ENCODE measurements around the gene NMRK2.
"Not testable (repeated sequence)": the region's sequence is repeated elsewhere in the genome, so short reads cannot be mapped to it uniquely, and the experiment has no call there.

The NMRK2 gene

DNA sequence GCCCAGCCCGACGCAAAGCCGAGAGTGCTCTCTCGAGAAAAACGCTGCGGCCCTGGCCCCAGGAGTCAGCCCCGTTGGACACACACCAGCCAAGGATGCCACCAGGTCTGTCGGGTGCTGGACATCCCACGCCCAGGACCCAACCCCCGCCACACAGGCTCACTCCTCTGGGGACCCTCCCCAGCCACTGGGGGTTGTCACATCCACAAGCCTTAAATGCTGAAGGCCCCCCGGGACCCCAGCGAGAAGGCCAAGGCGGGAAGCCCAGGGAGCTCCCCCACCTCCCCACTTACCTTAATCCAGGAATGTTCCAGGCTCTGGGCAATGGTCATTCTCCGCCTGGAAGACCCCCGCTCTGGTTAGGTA, 26.9 kb downstream of the NMRK2 start:
- in situ Hi-C loops (cut with MboI; ENCODE audit: low pct_unique_long_range_greater_than_20kb, low sequenced_read_pairs) = no loop called here
- DNase-seq = no peak

DNA sequence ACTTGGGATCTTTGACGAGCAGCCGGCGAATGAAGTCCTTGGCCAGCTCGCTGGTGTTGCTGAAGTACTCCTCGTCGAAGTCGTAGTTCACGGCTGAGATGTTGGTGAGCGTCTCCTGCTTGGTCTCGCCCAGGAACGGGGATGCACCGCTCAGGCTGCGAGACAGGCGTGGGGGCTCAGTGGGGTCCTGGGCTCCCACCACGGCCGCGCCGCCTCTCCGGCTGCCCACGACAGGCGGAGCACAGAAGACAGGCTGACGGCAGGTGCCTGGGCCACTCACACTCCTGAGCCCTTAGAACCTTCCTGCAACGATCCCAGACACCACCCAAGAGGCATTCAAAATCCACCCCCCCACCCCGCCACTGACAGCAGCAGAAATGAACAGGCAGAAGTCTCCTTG, 28.1 kb downstream of the NMRK2 start:
- DNase-seq = no peak
- in situ Hi-C loops (cut with MboI; ENCODE audit: low pct_unique_long_range_greater_than_20kb, low sequenced_read_pairs) = no loop called here

GRCh38 chr19:3963458-3964255, 30.8 kb downstream of the NMRK2 start:
- in situ Hi-C loops (cut with MboI; ENCODE audit: low pct_unique_long_range_greater_than_20kb, low sequenced_read_pairs) = no loop called here
- DNase-seq = no peak

DNA sequence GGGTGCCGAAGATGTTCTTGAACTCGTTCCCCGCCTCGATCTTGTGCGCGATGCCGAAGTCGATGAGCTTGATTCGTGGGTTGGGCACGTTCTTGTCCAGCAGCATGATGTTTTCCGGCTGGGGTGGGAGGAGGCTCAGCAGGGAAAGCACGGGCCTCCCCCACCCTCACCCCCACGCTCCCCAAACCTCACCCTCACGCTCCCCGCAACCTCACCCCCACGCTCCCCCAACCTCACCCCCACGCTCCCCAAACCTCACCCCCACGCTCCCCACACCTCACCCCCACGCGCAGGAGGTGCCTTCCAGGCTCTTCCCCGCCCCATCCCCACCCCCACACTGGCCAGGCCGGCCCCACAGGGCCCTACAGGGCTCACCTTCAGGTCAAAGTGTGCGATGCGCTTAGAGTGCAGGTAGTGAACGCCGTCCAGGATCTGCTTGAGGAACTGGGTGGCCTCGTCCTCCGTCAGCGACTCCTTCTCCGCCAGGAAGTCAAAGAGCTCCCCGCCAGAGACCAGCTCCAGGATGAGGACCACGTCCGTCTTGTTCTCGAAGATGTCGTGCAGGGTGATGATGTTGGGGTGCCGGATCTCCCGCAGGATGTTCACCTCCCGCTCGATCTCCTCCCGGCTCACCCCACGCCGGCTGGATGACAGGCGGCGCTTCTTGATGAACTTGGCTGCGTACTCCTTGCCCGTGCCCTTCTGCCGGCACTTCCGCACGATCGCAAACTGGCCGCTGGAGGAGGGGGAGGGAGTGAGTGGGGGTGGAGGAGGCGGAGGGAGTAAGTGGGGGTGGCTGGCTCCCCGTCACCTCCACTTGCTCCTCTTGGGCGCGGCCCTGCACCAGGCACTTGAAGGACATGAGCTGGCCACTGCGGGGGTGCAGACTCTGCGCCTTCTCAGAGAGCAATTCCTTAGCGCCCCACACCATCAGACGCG, 31.7 kb downstream of the NMRK2 start:
- in situ Hi-C loops (cut with MboI; ENCODE audit: low pct_unique_long_range_greater_than_20kb, low sequenced_read_pairs) = no loop called here
- no peak for DNase-seq

DNA sequence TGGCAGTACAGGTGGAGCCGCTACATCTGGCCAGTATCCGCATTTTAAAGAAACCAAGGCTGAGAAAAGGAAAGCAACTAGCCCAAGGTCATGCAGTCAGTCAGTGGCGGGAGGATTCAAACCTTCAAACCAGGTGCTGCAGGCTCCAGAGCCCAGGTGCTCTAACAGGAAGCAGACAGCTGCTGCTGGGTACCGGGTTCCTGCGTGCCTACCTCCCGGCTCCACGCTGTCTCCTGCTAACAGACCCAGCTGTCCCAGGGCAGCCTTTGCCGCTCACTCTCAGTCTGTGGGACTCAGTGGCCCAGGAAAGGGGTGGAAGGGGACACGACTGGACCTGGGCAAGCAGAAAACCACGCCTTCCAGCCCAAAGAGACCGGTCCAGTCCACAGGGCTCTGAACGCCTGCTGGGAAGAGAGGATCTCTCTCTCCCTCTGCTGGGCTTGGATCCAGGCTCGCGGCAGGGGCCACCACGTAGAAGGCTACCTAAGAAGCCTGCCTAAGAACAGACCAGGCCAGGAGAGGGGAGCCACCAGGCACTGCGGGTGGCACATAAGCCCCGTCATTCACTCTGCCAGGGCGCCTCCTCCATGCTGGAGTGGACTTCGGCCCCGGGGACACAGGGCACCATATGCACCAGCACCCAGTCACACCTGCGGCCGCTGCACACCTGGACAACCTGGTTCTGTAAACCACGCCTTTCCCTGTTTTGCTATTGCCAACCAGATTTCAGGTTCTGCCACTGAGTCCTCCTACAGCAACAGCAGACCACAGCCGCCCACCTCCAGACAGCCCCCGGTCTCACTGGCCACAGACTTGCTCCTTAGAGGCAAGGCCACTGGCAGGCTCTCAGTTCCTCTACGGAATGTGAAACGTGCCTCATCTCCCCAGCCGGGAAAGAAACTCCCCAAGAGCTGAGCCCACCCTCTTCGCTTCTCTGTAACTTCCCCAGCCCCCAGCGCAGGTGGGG, 33.5 kb downstream of the NMRK2 start:
- in situ Hi-C loops (cut with MboI; ENCODE audit: low pct_unique_long_range_greater_than_20kb, low sequenced_read_pairs) = no loop called here

GRCh38 chr19:3967983-3968382, 35.1 kb downstream of the NMRK2 start:
- DNase-seq; in situ Hi-C loops (cut with MboI; ENCODE audit: low pct_unique_long_range_greater_than_20kb, low sequenced_read_pairs): not testable (repeated sequence)

More for the DNA sequence above, 33.5 kb downstream of the NMRK2 start:
- no peak for DNase-seq

DNA sequence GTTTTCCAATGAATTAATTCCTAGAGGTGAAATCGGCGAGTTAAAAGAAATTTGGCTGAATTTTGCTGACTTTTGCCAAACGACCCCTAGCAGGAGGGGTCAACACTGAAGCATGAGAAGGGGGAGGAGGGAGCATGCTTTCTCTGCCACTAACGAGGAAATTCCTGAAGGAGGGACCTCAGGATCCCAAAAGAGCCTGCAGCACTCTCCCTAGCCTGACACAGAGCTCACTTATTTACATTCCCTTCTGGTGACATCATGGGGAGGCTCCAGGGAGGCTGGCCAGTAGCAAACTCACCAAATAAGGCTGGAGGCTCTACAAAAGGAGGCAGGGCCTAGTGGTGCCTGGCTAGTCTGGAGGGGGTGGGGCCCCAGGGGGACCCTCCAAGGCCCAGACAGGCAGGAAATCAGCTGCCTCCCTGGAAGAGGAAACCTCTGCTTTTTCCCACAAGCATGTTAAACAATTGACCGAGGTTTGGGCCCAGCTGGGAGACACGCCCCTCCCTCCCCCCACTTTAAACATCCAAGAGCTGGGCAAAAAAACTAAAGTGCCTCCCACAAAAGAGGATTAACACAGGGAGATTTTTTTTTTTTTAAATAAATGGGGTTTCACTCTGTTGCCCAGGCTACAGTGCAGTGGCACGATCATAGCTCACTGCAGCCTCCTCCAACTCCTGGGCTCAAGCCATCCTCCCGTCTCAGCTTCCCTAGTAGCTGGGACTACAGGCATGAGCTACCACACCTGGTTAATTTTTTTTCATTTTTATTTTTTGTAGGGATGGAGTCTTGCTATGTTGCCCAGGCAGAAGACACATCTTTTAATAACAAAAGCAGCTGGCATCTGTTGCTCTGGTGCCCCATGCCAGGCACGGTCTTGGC, 35.9 kb downstream of the NMRK2 start:
- no peak for DNase-seq
- in situ Hi-C loops (cut with MboI; ENCODE audit: low pct_unique_long_range_greater_than_20kb, low sequenced_read_pairs) = no loop called here

DNA sequence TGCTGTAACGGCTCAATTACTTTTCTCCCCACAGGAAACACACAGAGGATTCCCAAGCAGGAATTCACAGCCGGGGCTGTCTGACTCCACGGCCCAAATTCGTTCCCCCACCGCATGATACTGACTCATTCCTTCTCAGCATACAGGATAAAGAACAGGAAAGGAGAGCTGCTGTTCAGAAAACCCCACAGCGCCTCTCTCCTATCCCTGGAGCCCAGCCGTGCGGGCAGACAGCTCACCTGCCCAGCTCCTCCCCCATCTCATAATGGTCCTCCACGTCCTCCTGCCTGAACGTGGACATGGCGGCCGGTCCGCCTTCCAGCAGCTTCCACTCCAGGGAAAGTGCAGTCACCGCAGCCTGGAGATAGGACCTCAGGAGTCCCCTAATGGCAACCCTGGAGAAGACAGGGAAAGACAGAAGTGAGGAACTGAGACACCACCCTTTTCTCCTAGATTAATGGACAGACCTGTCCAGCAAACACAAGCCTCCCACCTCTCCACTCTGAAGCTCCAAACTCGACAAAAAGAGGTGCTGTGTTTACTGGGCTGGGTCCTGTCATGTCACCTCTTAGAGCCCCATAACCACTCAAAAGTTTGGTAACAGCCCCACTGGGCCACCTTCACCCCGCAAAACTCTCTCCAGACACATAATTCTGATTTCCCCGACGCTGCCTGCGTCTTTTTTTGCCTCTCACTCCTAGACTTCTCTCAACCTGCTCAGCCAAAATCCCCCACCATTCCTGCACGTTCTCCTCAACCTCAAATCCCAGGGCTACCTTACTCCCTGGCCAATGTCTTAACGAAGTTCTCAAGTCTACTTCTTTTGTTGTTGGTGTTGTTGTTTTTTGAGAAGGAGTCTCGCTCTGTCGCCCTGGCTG, 36.8 kb downstream of the NMRK2 start:
- no peak for DNase-seq
- in situ Hi-C loops (cut with MboI; ENCODE audit: low pct_unique_long_range_greater_than_20kb, low sequenced_read_pairs) = no loop called here

DNA sequence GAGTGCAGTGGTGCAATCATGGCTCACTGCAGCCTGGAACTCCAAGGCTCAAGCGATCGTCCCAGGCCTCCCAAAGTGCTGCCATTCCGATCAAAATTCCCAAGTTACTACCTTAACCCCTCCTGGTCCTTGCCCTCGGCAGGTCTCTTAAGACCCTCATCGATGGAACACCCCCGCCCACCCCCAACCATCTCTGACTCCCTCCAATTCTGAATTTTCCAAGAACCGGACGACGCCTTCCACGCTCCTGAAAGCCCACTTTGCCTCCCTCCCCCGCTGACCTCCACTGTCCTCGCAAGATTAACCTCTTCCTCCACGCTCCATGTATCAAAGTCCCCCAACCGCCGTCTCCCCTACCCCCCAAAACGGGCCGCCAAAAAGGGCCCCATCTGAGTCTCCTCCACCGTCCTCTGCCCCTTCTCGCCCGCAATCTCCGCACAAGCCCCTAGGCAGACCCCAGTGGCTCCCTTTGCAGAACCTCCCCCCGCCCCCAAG, 37.5 kb downstream of the NMRK2 start:
- no peak for DNase-seq
- in situ Hi-C loops (cut with MboI; ENCODE audit: low pct_unique_long_range_greater_than_20kb, low sequenced_read_pairs) = no loop called here

DNA sequence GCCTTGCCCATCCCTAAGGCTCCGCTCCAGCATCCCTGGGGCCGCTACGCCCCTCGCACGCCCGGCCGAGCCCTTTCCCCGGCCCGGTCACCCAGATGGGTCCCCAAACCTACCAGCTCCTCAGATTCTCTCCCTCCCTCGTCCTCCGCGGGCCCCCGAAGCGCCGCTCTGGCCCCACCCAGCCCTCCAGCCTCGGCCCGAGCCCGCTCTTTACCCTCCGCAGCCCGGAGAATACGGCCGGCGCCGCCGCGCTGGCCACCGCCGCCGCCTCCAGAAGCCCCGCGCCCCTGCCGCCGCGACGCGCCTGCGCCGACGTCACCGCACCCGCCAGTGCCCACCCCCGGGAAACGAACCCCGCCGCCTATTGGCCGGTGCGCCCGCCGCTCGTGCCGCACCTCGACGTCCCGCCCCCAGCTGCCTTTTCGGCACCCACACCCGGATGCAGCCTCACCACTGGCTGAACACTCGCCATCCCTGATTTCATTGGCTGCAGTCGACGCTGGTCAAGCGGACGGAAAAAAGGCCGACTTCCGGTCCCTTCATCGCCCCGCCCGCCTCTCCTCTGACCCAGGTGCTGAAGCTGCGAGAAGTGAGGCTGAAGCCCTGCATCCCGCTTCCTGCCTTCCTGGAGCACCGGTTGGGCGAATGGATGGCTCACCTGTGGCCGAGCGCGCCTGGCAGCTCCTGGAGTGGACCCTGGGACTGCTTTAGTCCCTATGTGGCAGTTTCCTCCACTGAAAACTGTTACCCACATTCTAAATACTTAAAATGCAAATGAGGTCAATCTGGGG, 38.1 kb downstream of the NMRK2 start, which contains the start of gene DAPK3:
Gene DAPK3, minus strand, starts transcription at position 292 of the 791 bp plus-strand sequence. CDS start 1,364 bp downstream, outside the sequence.
- in situ Hi-C loops (cut with MboI; ENCODE audit: low pct_unique_long_range_greater_than_20kb, low sequenced_read_pairs) = no loop called here
- peak; percentile 98 for DNase-seq

DNA sequence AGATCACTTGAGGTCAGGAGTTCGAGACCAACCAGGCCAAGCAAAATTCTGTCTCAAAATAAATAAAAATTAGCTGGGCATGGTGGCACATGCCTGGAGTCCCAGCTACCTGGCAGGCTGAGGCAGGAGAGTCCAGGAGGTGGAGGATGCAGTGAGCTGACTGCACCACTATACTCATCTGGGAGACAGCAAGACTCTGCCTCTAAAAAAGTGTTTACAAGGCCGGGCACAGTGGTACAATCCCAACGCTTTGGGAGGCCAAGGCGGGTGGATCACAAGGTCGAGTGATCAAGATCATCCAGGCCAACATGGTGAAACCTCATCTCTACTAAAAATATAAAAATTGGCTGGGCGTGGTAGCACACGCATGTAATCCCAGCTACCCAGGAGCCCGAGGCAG, 42.3 kb downstream of the NMRK2 start:
- in situ Hi-C loops (cut with MboI; ENCODE audit: low pct_unique_long_range_greater_than_20kb, low sequenced_read_pairs) = no loop called here
- no peak for DNase-seq

- in situ Hi-C loops (cut with MboI; ENCODE audit: low pct_unique_long_range_greater_than_20kb, low sequenced_read_pairs) = no loop called here
- DNase-seq = no peak
These were observed 42.8 kb downstream of the NMRK2 start for GRCh38 chr19:3975637-3976087.

DNA sequence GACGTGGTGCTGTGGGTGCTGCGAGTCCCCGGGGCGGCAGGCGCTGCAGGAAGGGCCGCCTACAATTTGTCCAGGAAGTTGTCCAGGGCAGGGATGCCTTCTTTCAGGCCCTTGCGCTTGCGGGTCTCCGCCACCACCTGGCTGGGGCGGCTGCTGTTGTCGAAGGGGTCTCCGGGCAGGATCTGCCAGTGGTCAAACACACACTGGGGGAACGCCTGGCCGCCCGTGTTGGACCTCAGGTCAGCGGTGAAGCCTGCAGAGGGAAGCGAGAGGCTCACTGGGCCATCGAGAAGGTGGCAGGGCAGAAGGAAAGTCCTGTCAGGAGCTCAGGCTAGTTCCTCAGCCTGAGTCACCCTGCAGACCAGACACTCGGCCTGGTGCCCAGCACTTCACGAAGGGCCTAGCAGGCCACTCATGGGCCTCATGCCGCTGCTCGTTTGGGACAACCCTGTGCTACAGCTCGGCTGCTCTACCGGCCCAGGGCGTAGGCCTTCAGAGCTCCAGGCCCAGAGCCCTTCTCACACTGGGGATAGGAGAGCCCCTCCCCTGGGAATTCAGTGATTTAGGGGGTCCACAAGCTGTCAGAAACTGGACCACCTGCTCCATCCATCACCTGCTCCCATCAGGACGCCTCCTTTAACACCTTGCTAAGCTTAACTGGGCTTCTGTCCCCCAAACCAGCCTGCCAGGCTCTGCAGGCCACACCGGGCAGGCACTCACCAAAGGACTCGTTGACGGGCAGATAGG, 43.8 kb downstream of the NMRK2 start:
- in situ Hi-C loops (cut with MboI; ENCODE audit: low pct_unique_long_range_greater_than_20kb, low sequenced_read_pairs) = no loop called here
- DNase-seq = no peak

GRCh38 chr19:3977242-3978143, 44.6 kb downstream of the NMRK2 start:
- no peak for DNase-seq
- in situ Hi-C loops (cut with MboI; ENCODE audit: low pct_unique_long_range_greater_than_20kb, low sequenced_read_pairs) = no loop called here

- no peak for DNase-seq
- in situ Hi-C loops (cut with MboI; ENCODE audit: low pct_unique_long_range_greater_than_20kb, low sequenced_read_pairs) = no loop called here
These were observed 45.3 kb downstream of the NMRK2 start for GRCh38 chr19:3978145-3978544.

All from KBM-7 (cell line).